Urinary bladder (tissue), 4 donors: Measurements from ENCODE around the gene PKD1L1. TPM values are rescaled to one million over a fixed set of nuclear protein-coding genes. Genes with fewer than 3 reads are reported as not detected.

Experiments
- DNase-seq: peaks from one replicate; pipeline ENCODE4 v3.0.0-alpha.2; 2015; ENCODE audit errors: extremely low spot score
- H3K27ac ChIP-seq: one replicate; pipeline ENCODE4 v1.5.1; 2013; ENCODE audit warnings: low read depth, mild to moderate bottlenecking, moderate library complexity
- H3K36me3 ChIP-seq: one replicate; pipeline ENCODE4 v1.6.1; 2013; ENCODE audit warnings: mild to moderate bottlenecking, moderate library complexity; ENCODE audit not compliant: insufficient read depth
- H3K4me1 ChIP-seq: one replicate; pipeline ENCODE4 v1.6.1; 2013; ENCODE audit warnings: mild to moderate bottlenecking, moderate library complexity; ENCODE audit not compliant: insufficient read depth
- H3K4me3 ChIP-seq: one replicate; pipeline ENCODE4 v1.5.1; 2013; ENCODE audit warnings: low read depth, low read length
- WGBS: extraction: QIAGEN DNeasy Blood & Tissue Kit; methylation state at CpG from one replicate; pipeline ENCODE4 v1.1.7; 2013; 5-methylcytosine and 5-hydroxymethylcytosine counted together
- polyA plus RNA-seq: library from polyadenylated mRNA; stranded (reverse); fragments of 200-250 nt; gene quantifications from one replicate; pipeline ENCODE4 v1.2.3, GENCODE V29; 2013
- total RNA-seq: library from RNA; depleted of rRNA; stranded (reverse); fragments of >200 nt; gene quantifications from one replicate; pipeline ENCODE4 v1.2.3, GENCODE V29; 2014
- donor health status: healthy with polysubstance abuse.
- donor health status: healthy.

The PKD1L1 gene
- total and polyA plus RNA-seq, 2 donors = 0.19 to 1.3 TPM

GRCh38 chr7:47812429-47813136 is 135.7 kb downstream of the PKD1L1 start:
- no peak for DNase-seq
- H3K36me3 ChIP-seq = no peaks in the 10 kb centered on the region
- WGBS = 92% methylated on average over 16 of the region's 16 CpGs
- H3K4me3 ChIP-seq = no peak overlapping the region
- no peaks in the 10 kb centered on the region for H3K4me1 ChIP-seq
- H3K27ac ChIP-seq = no peak overlapping the region

DNA sequence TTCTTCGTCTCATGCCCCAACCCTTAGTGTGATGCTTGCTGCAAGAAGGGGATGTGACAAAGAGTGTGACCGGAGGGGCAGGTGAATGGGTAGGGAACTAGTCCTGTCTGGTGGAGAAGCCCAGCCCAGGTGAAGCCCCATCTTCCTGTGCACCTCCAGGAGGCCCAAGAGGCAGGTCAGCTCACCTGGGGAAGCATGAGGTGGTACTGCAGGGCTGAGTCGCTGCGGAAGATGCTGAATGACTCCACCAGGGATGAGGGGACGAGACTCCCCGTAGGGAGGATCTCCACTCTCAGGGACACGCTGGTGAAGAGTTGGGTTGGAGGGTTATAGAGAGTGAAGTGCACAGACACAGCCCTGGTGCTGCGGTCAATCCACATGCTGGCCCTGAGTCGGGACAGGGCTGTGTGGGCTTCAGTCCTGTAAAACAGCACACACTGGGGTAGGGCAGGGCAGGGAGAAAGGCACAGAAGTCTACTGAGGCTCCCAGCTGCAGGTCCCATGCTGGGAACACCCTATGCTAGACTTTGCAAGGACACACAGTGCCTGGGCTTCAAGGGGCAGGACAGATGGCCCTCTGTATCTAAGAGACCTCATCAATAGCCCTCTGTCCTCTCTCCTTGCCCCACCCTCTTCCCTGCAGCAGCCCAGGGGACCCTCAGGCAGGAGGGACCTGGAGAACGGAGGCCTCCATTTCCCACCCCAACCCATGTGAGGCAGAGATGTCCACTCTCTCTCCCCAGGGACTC is 136.5 kb downstream of the PKD1L1 start:
- H3K4me1 ChIP-seq = no peaks in the 10 kb centered on the region
- no peak overlapping the region for H3K4me3 ChIP-seq
- no peak for DNase-seq
- 88% methylated on average over 10 of the region's 10 CpGs for WGBS
- no peak overlapping the region for H3K27ac ChIP-seq
- no peaks in the 10 kb centered on the region for H3K36me3 ChIP-seq

- Histone ChIP-seq H3K27ac (no peak overlapping the region), H3K36me3 (no peaks in the 10 kb centered on the region), H3K4me1 (no peaks in the 10 kb centered on the region), H3K4me3 (no peak overlapping the region)
- WGBS = 96% methylated on average over 3 of the region's 3 CpGs
- no peak for DNase-seq
Observed at GRCh38 chr7:47809387-47809786, 138.9 kb downstream of the PKD1L1 start.

GRCh38 chr7:47808321-47808720 is 139.9 kb downstream of the PKD1L1 start:
- H3K27ac ChIP-seq = no peak overlapping the region
- H3K36me3 ChIP-seq = no peaks in the 10 kb centered on the region
- H3K4me1 ChIP-seq = no peaks in the 10 kb centered on the region
- WGBS = 97% methylated on average over 7 of the region's 7 CpGs
- DNase-seq = no peak
- no peak overlapping the region for H3K4me3 ChIP-seq

DNA sequence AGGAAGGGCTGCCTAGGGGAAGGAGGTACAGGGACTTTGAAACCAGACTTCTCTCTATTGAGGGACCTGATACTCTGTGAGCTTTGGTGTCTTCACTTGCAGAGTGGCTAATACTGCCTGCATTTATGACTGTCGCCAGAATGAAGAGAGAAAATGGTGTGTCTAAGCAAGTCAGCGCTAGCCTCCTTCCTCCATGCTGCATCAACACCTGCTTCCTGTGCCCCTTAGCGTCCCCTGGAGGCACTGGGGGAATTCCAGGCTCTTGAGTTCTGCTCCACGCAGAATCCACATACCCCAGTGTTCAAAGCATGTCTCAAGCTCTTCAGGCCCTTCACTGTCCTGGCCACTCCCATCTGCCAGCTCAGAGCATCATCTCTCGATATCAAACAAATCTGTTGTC is 140.5 kb downstream of the PKD1L1 start:
- no peak for DNase-seq
- Histone ChIP-seq H3K4me3 (no peak overlapping the region), H3K4me1 (no peaks in the 10 kb centered on the region), H3K27ac (no peak overlapping the region), H3K36me3 (no peaks in the 10 kb centered on the region)
- WGBS = 87% methylated on average over 5 of the region's 5 CpGs

DNA sequence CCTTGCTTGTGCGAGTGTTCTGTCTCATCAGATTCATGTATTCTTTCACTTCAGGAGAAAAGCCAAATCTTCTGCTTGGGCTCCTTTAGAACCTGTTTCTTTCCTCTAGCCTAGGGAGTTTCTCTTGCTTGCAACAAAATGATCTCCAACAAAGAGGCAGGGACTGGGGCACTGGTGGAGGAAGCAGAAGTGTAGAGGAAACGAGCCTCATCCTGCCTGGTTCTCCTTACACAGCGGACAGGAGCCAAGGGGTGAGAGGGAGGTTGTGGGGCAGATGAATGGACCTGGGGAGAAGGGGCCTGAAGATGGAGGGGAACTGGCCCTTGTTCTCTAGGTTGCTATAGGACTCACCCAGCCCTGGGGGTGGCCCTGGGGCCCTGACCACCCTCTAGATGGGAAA is 141.1 kb downstream of the PKD1L1 start:
- Histone ChIP-seq H3K4me1 (no peaks in the 10 kb centered on the region), H3K27ac (no peak overlapping the region), H3K4me3 (no peak overlapping the region), H3K36me3 (no peaks in the 10 kb centered on the region)
- no peak for DNase-seq
- WGBS = 68% methylated on average over 3 of the region's 3 CpGs

DNA sequence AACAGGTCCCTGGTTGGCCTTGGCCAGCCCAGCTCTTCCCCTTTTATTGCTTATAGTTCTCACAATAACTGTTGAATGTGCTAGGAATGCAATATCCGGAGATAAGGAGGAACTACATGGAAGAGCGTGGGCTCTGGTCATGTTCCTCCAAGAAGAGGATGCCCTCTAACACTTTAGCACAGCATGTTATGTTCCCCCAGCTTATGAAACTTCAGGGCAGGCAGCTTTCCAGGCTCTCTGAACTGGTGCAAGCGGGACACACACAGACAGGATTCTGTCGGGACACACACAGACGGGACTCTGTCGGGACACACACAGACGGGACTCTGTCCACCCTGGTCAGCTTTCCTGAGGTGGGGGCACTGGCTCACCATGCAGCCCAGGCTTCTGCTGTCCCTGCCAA is 141.6 kb downstream of the PKD1L1 start:
- no peak for DNase-seq
- Histone ChIP-seq H3K4me3 (no peak overlapping the region), H3K4me1 (no peaks in the 10 kb centered on the region), H3K36me3 (no peaks in the 10 kb centered on the region), H3K27ac (no peak overlapping the region)
- WGBS = 45% methylated on average over 7 of the region's 7 CpGs

DNA sequence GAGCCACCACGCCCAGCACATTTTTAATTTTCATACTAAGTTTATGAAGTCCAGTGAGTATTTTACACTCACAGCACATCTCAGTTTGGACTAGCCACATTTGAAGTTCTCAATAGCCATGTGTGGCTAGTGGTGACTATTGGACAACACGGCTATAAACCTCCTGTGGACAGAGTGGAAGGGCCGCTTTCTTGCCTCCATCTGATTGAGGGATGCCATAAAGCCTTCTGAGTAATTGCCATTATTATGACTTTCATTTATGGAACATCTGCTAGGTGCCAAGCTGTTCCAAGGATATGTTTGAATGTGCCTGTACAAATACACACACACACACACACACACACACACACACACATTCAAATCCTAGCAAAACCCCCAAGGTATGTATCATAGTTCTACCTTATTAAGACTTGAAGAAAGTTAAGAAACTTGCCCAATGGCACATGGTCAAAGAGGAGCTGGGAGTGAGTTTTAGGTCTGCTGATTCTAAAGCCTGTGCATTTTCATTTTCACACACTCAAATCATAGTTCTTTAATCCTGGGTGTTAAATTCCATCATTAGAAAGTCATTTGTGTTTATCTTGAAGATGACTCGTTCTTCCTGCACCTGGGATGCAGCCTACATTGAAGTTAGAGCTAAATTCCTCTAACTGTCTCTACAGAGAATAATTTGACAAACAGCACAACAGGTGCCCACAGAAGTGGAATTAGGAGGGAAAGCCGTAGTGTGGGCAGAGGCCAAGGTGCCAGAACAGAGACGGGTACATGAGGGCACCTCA is 143.3 kb downstream of the PKD1L1 start:
- 94% methylated on average over 6 of the region's 6 CpGs for WGBS

DNA sequence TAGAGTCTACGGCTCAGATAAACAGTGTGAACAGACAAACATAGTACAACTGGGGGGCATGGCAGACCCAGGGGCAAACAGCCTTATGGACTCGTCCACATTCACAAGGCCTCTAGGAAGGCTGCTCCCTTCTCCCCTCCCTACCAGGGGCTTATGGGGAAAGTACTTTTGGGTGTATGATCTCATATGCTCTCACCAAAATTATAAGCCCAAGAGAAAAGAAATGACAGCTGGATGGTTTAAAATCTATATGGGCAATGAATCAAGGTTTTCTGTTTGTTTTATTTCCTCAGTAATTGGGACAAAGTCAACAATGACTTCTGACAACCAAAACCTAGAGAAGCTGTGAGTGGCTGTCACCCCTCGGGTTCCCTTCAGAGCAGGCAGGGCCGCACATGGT is 144.4 kb downstream of the PKD1L1 start:
- 86% methylated on average over 4 of the region's 4 CpGs for WGBS
- no peak overlapping the region for H3K4me3 ChIP-seq
- no peaks in the 10 kb centered on the region for H3K4me1 ChIP-seq
- no peak overlapping the region for H3K27ac ChIP-seq
- no peaks in the 10 kb centered on the region for H3K36me3 ChIP-seq
- no peak for DNase-seq

More for the DNA sequence above, 143.3 kb downstream of the PKD1L1 start:
- H3K36me3 ChIP-seq = no peaks in the 10 kb centered on the region
- no peak overlapping the region for H3K4me3 ChIP-seq
- H3K27ac ChIP-seq = no peak overlapping the region
- DNase-seq = no peak
- H3K4me1 ChIP-seq = no peaks in the 10 kb centered on the region

GRCh38 chr7:47803025-47803424 is 145.2 kb downstream of the PKD1L1 start:
- 85% methylated on average over 6 of the region's 6 CpGs for whole genome bisulfite sequencing
- no peak for DNase-seq
- no peaks in the 10 kb centered on the region for H3K36me3 ChIP-seq
- no peak overlapping the region for H3K27ac ChIP-seq
- no peak overlapping the region for H3K4me3 ChIP-seq
- H3K4me1 ChIP-seq = no peaks in the 10 kb centered on the region

DNA sequence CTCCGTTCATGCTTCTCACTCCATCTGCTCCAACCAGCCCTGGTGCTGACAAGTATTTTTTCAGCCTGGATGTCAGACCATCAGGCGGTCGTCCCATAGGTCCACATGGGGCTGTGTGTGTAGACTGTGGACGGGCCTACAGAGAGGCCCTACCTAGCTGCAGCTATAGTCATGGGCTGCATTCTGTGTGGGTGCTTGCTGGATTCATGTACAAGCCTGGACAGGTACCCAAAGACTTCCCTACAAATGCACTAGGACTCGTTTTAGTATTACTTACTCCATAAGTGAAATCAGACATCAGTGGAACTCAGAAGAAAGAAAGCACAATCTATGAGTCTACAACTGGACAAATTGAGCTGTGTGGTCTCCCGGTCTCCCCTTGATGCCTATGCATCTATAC is 146.8 kb downstream of the PKD1L1 start:
- Histone ChIP-seq H3K4me1 (no peaks in the 10 kb centered on the region), H3K36me3 (no peaks in the 10 kb centered on the region), H3K4me3 (no peak overlapping the region), H3K27ac (no peak overlapping the region)
- DNase-seq = no peak
- 83% methylated on average over 6 of the region's 6 CpGs for WGBS

DNA sequence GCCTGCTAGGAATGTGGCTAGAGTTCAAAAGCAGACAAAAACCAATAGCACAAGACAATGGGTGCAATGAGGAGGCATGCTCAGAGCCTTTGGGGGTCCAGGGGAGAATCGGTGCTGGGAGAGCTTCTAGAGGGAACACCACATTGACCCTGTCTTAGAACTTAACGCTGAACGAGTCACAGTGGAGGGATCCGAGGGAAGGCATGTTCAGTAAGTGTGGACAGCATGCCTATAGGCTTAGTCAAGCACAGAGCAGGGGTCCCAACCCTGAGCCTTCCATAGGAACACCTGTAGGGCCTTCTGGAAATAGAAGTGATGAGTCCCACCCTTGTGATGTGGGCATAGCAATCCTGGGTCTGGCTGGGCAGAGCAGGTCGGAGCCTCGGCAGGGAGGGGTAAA is 148.7 kb downstream of the PKD1L1 start:
- H3K27ac ChIP-seq = no peak overlapping the region
- WGBS = 95% methylated on average over 6 of the region's 6 CpGs
- no peaks in the 10 kb centered on the region for H3K4me1 ChIP-seq
- DNase-seq = no peak
- no peaks in the 10 kb centered on the region for H3K36me3 ChIP-seq
- no peak overlapping the region for H3K4me3 ChIP-seq

GRCh38 chr7:47796347-47796746 is 151.9 kb downstream of the PKD1L1 start:
- Histone ChIP-seq H3K36me3 (no peaks in the 10 kb centered on the region), H3K4me1 (no peaks in the 10 kb centered on the region), H3K4me3 (no peak overlapping the region), H3K27ac (no peak overlapping the region)
- 61% methylated on average over 4 of the region's 4 CpGs for WGBS
- no peak for DNase-seq

DNA sequence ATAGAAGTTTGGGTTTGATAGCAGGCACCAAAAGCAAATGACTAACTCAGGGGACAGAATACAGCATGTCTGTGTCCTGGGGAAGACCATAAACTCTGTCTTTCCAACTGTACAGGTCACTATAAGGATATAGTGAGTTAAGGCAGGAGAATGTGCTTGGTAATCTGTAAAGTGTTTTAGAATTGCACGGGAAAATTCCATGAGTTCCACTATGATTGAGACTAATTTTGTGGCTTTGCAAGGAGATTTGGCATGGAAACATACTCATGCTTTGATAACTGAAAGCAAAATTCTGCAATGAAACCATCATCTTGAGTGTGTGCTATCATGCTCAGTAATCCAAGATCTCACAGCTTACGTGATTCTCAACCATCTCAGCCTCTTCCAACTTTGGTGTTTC is 152.6 kb downstream of the PKD1L1 start:
- Histone ChIP-seq H3K4me1 (no peaks in the 10 kb centered on the region), H3K36me3 (no peaks in the 10 kb centered on the region), H3K4me3 (no peak overlapping the region), H3K27ac (no peak overlapping the region)
- WGBS = 47% methylated on average over 2 of the region's 2 CpGs
- DNase-seq = no peak
